Measurements from ENCODE around the gene GPR78. TPM values are rescaled to one million over a fixed set of nuclear protein-coding genes. Genes with fewer than 3 reads are reported as not detected.

Gene GPR78
- total and polyA plus RNA-seq, 2 of the 4 experiments (the other 2 are of a cell fraction), result under 0.01 to 0.10 TPM

DNA sequence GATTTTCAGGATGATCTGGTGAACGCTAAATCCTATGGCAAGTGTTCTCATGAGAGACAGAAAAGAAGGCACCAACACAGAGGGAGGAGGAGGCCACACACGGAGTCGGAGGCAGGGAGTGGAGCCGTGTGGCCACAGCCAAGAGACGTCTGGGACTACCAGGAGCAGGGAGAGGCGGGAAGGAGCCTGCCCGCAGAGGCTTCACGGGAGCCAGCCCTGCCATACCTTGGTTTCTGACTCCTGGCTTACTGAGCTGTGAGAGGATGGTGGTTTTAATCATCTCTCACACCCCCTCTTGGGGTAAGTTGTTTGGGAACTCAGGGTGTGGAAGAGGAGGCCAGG, 33.5 kb upstream of the GPR78 start:
- Histone ChIP-seq H3K79me1 (ENCODE audit: low read depth in 1 of 2, low read length in 2 of 2) (no peaks in the 10 kb centered on the region), H3K56ac (ENCODE audit: extremely low read depth, insufficient read depth, low read length) (no peak overlapping the region), H3K4me3 (ENCODE audit: insufficient read depth, low read depth, low read length) (no peak overlapping the region), H2AFZ (replicated peaks; ENCODE audit: low read length, poor library complexity) (no peak overlapping the region), H3K9me3 (ENCODE audit: control insufficient read depth, insufficient read depth, low read length) (peaks cover 2% of the 10 kb centered on the region), H3K14ac (replicated peaks; ENCODE audit: low read depth, low read length) (no peak overlapping the region), H4K20me1 (ENCODE audit: insufficient read depth, low read length) (no peaks in the 10 kb centered on the region), H2BK15ac (ENCODE audit: low read depth, low read length) (no peak overlapping the region), H4K91ac (ENCODE audit: insufficient read depth, low read depth, low read length) (no peak overlapping the region), H3K18ac (ENCODE audit: low read depth, low read length) (no peak overlapping the region), H3K4ac (ENCODE audit: low read depth, low read length) (no peak overlapping the region), H2BK20ac (ENCODE audit: low read depth, low read length) (no peak overlapping the region), H2BK5ac (ENCODE audit: low read depth, low read length, poor library complexity, severe bottlenecking) (no peak overlapping the region), H3K9ac (ENCODE audit: low read depth, low read length) (no peak overlapping the region), H4K5ac (ENCODE audit: low read depth, low read length) (no peak overlapping the region), H2AK5ac (ENCODE audit: low read depth, low read length) (no peak overlapping the region), H3K27ac (ENCODE audit: insufficient read depth, low read length) (no peak overlapping the region), H4K8ac (ENCODE audit: low read depth in 2 of 2, low read length in 2 of 2) (no peak overlapping the region), H3K4me1 (ENCODE audit: control insufficient read depth, insufficient read depth, low read length) (peaks cover 2% of the 10 kb centered on the region; the same call in 1 of the 2 replicates), H2AK9ac (replicated peaks; ENCODE audit: low read depth, low read length, poor library complexity) (no peak overlapping the region), H3K4me2 (ENCODE audit: low read depth, low read length) (no peak overlapping the region), H3K36me3 (ENCODE audit: control insufficient read depth, insufficient read depth, low read length) (no peaks in the 10 kb centered on the region), H3K27me3 (ENCODE audit: control insufficient read depth, insufficient read depth, low read length) (peaks cover 24% of the 10 kb centered on the region), H3K23ac (ENCODE audit: low read depth, low read length) (no peak overlapping the region), H2BK120ac (ENCODE audit: low read depth, low read length) (no peak overlapping the region; the same call in 1 of the 2 replicates), H3K9me1 (ENCODE audit: insufficient read depth, low read length) (no peaks in the 10 kb centered on the region)
- CTCF ChIA-PET, result no interaction called here
- 53% methylated on average over 3 of the region's 8 CpGs; no CpG with 5 or more reads in 1 of the 2 experiments for WGBS, 2 experiments (ENCODE audit: extremely low coverage in 2 of 2, insufficient read length in 1 of 2)
- no TSS peak for BruUV-seq (replicated peaks)
- no peak for TF ChIP-seq BHLHE40 (IDR thresholded peaks at IDR 0.05; ENCODE audit: low read depth, low read length)
- no peak for TF ChIP-seq POLR2A (IDR thresholded peaks at IDR 0.05; ENCODE audit: low read depth, low read length)
- no peak for TF ChIP-seq RCOR1 (IDR thresholded peaks at IDR 0.05; ENCODE audit: insufficient replicate concordance, low read length)
- TF ChIP-seq, protein P1, sequence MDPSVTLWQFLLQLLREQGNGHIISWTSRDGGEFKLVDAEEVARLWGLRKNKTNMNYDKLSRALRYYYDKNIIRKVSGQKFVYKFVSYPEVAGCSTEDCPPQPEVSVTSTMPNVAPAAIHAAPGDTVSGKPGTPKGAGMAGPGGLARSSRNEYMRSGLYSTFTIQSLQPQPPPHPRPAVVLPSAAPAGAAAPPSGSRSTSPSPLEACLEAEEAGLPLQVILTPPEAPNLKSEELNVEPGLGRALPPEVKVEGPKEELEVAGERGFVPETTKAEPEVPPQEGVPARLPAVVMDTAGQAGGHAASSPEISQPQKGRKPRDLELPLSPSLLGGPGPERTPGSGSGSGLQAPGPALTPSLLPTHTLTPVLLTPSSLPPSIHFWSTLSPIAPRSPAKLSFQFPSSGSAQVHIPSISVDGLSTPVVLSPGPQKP (IDR thresholded peaks at IDR 0.05; ENCODE audit: borderline replicate concordance, low read depth, low read length), result no peak
- TF ChIP-seq RFX5 (IDR thresholded peaks at IDR 0.05; ENCODE audit: low read depth, low read length), result no peak
- no peak for TF ChIP-seq MAZ (IDR thresholded peaks at IDR 0.05; ENCODE audit: borderline replicate concordance, low read depth, low read length)
- TF ChIP-seq MAFK (IDR thresholded peaks at IDR 0.05; ENCODE audit: low read depth, low read length), result no peak
- no peak for TF ChIP-seq NFE2L2 (IDR thresholded peaks at IDR 0.05; ENCODE audit: low read depth, low read length)
- no peak for TF ChIP-seq MXI1 (IDR thresholded peaks at IDR 0.05; ENCODE audit: borderline replicate concordance, low read depth, low read length)
- TF ChIP-seq RAD21 (IDR thresholded peaks at IDR 0.05; ENCODE audit: low read length), result no peak
- no peak for TF ChIP-seq SMC3 (IDR thresholded peaks at IDR 0.05; ENCODE audit: low read depth, low read length)
- no peak for TF ChIP-seq FOS (IDR thresholded peaks at IDR 0.05; ENCODE audit: low read depth, low read length)
- TF ChIP-seq, protein P2, sequence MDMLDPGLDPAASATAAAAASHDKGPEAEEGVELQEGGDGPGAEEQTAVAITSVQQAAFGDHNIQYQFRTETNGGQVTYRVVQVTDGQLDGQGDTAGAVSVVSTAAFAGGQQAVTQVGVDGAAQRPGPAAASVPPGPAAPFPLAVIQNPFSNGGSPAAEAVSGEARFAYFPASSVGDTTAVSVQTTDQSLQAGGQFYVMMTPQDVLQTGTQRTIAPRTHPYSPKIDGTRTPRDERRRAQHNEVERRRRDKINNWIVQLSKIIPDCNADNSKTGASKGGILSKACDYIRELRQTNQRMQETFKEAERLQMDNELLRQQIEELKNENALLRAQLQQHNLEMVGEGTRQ (IDR thresholded peaks at IDR 0.05; ENCODE audit: low read depth, low read length), result no peak
- DNase-seq, result no peak
- ATAC-seq (ENCODE audit: low read depth), result no peak
- dilution Hi-C loops (cut with HindIII; ENCODE audit: low sequenced_read_pairs, unreplicated experiment), result no loop called here
- POLR2A ChIA-PET (ENCODE audit: unreplicated experiment), result no interaction called here
- intact Hi-C loops (cut with micrococcal nuclease), result loop anchor here (1.0 kb wide), 1 partner anchor 78 kb away; no protein-coding TSS in a partner anchor
- in situ Hi-C loops (cut with MboI; ENCODE audit: low sequenced_read_pairs), result no loop called here

Data from IMR-90 (cell line).